Measurements from ENCODE around the gene STXBP2. TPM values are rescaled to one million over a fixed set of nuclear protein-coding genes. Genes with fewer than 3 reads are reported as not detected.

The STXBP2 gene
- total and polyA plus RNA-seq, 8 donors: 32.5 to 277 (median 41.7) TPM

GRCh38 chr19:7674010-7675005 is 37.4 kb downstream of the STXBP2 start:
- Histone ChIP-seq H3K27me3 (peaks cover 0 to 58% of the 10 kb centered on the region in 2 donors), H3K4me3 (no peak overlapping the region), H3K9me3 (peaks cover 0 to 1% of the 10 kb centered on the region in 2 donors), H3K36me3 (no peaks in the 10 kb centered on the region), H3K27ac (peak overlapping the region in 1 of 2 donors; percentile 98), H3K4me1 (peaks cover 0 to 32% of the 10 kb centered on the region in 2 donors)
- intact Hi-C loops (cut with DNase I): no loop called here
- ATAC-seq (peak; percentile 89), DNase-seq (peak in 3 of 4 donors; percentile 38 to 91 (median 87))
- TF ChIP-seq CTCF (IDR thresholded peaks at IDR 0.05): no peak

- peaks cover 0 to 46% of the 10 kb centered on the region in 2 donors for H3K27me3 ChIP-seq
- H3K36me3 ChIP-seq: peaks cover 0 to 10% of the 10 kb centered on the region in 2 donors
- no peak for TF ChIP-seq CTCF (IDR thresholded peaks at IDR 0.05)
- peak overlapping the region in 1 of 2 donors; percentile 96 for H3K4me3 ChIP-seq
- peaks cover 0 to 1% of the 10 kb centered on the region in 2 donors for H3K9me3 ChIP-seq
- intact Hi-C loops (cut with DNase I): no loop called here
- DNase-seq: peak in 1 of 4 donors; percentile 71
- H3K4me1 ChIP-seq: peaks cover 0 to 32% of the 10 kb centered on the region in 2 donors
- no peak for ATAC-seq
- H3K27ac ChIP-seq: peak overlapping the region in 1 of 2 donors; percentile 98
These were observed 39.5 kb downstream of the STXBP2 start for GRCh38 chr19:7676376-7676775.

GRCh38 chr19:7676854-7677253 is 39.9 kb downstream of the STXBP2 start, which contains the start of gene MCEMP1:
MCEMP1 (plus strand) TSS chr19:7677090; CDS start chr19:7677121, 31 bp downstream.
- peak within 1 kb of the TSS in 1 of 2 donors; percentile 98 for H3K27ac ChIP-seq
- H3K36me3 ChIP-seq: peaks cover 0 to 10% of the 10 kb centered on the region in 2 donors
- peaks cover 0 to 41% of the 10 kb centered on the region in 2 donors for H3K27me3 ChIP-seq
- peaks cover 0 to 37% of the 10 kb centered on the region in 2 donors for H3K4me1 ChIP-seq
- no peak for ATAC-seq
- no peak for TF ChIP-seq CTCF (IDR thresholded peaks at IDR 0.05)
- peak in 1 of 4 donors; percentile 90 for DNase-seq
- intact Hi-C loops (cut with DNase I): no loop called here
- peak within 1 kb of the TSS in 1 of 2 donors; percentile 96 for H3K4me3 ChIP-seq
- H3K9me3 ChIP-seq: peaks cover 0 to 1% of the 10 kb centered on the region in 2 donors

GRCh38 chr19:7677669-7678311 is 40.9 kb downstream of the STXBP2 start:
- Histone ChIP-seq H3K27ac (peak overlapping the region in 1 of 2 donors; percentile 98), H3K9me3 (peaks cover 0 to 1% of the 10 kb centered on the region in 2 donors), H3K27me3 (peaks cover 0 to 33% of the 10 kb centered on the region in 2 donors), H3K4me3 (peak overlapping the region in 1 of 2 donors; percentile 96), H3K4me1 (peaks cover 0 to 47% of the 10 kb centered on the region in 2 donors), H3K36me3 (peaks cover 0 to 19% of the 10 kb centered on the region in 2 donors)
- no peak for DNase-seq
- intact Hi-C loops (cut with DNase I): no loop called here
- ATAC-seq: no peak
- no peak for TF ChIP-seq CTCF (IDR thresholded peaks at IDR 0.05)
